Upper lobe of right lung (tissue), 1 donor: Measurements from ENCODE around the gene TRDN. TPM values are rescaled to one million over a fixed set of nuclear protein-coding genes. Genes with fewer than 3 reads are reported as not detected.

Source experiments
- ATAC-seq: fragments of 200-7000 bp; cut with Tn5 transposase; one replicate; pipeline ENCODE4 v1.9.1; 2020; ENCODE audit warnings: mild to moderate bottlenecking, moderate library complexity
- DNase-seq: peaks from one replicate; pipeline ENCODE4 v3.0.0-alpha.2; 2020
- H3K27ac ChIP-seq: fragments of 200-600 bp; one replicate; pipeline ENCODE4 v1.8.0; 2022
- H3K27me3 ChIP-seq: fragments of 200-600 bp; one replicate; pipeline ENCODE4 v1.8.0; 2022; ENCODE audit warnings: mild to moderate bottlenecking
- H3K36me3 ChIP-seq: fragments of 200-600 bp; one replicate; pipeline ENCODE4 v1.8.0; 2022
- H3K4me1 ChIP-seq: fragments of 200-600 bp; one replicate; pipeline ENCODE4 v1.8.0; 2022
- H3K4me3 ChIP-seq: fragments of 200-600 bp; one replicate; pipeline ENCODE4 v1.8.0; 2022; ENCODE audit warnings: mild to moderate bottlenecking
- H3K9me3 ChIP-seq: fragments of 200-600 bp; one replicate; pipeline ENCODE4 v1.8.0; 2022
- CTCF ChIP-seq: fragments of 200-600 bp; IDR thresholded peaks from one replicate; pipeline ENCODE4 v1.8.0; 2022; ENCODE audit warnings: antibody characterized with exemption
- intact Hi-C: fragments of 100-400 bp; cut with DNase I; formaldehyde crosslinking; loops from one replicate; pipeline ENCODE4 v1.11.0; 2022
- total RNA-seq: library from RNA; stranded (reverse); fragmentation: NEBNext Ultra II Directional; extraction: Animal tissue kit (Norgen Biotek cat#: 25700); gene quantifications from one replicate; pipeline ENCODE4 v1.2.1, GENCODE V29; 2021
- donor health status: DM: no; HTN: yes; CAD: no; lungs with severe emphysema.

The TRDN gene
- total RNA-seq, 1 donor from 2014 or later = not detected

- Histone ChIP-seq H3K9me3 (no peaks in the 10 kb centered on the region), H3K27ac (no peak overlapping the region), H3K4me3 (no peak overlapping the region), H3K36me3 (no peaks in the 10 kb centered on the region), H3K27me3 (no peaks in the 10 kb centered on the region), H3K4me1 (no peaks in the 10 kb centered on the region)
- no peak for DNase-seq
- ATAC-seq = no peak
- TF ChIP-seq CTCF = no peak
- intact Hi-C loops = no loop called here
Measured at GRCh38 chr6:123168892-123169773, 467.6 kb downstream of the TRDN start.

GRCh38 chr6:123168466-123168865 lies 468.3 kb downstream of the TRDN start:
- no peaks in the 10 kb centered on the region for H3K27me3 ChIP-seq
- intact Hi-C loops = no loop called here
- ATAC-seq = no peak

More at GRCh38 chr6:123168466-123168865, 468.3 kb downstream of the TRDN start:
- DNase-seq = no peak
- TF ChIP-seq CTCF = no peak
- Histone ChIP-seq H3K9me3 (no peaks in the 10 kb centered on the region), H3K4me3 (no peak overlapping the region), H3K4me1 (no peaks in the 10 kb centered on the region), H3K36me3 (no peaks in the 10 kb centered on the region), H3K27ac (no peak overlapping the region)

Other genes starting within 250 kb of the TRDN start
- not detected for gene NKAIN2, start 166.9 kb upstream of the TRDN start, total RNA-seq